Osteocyte (in vitro differentiated cells): ENCODE results near the gene FAM236B. TPM values are rescaled to one million over a fixed set of nuclear protein-coding genes. Genes with fewer than 3 reads are reported as not detected.
"Not testable (repeated sequence)": the region's sequence is repeated elsewhere in the genome, so short reads cannot be mapped to it uniquely, and the experiment has no call there.

ENCODE experiments used
- DNase-seq: peaks from one replicate; pipeline ENCODE4 v3.0.0; 2021; ENCODE audit warnings: mixed read lengths; ENCODE audit not compliant: unreplicated experiment; ENCODE audit errors: extremely low spot score
- H3K27ac Mint-ChIP-seq: one replicate; pipeline ENCODE4 v1.8.0; 2021; ENCODE audit warnings: mild to moderate bottlenecking, mixed read lengths; ENCODE audit not compliant: unreplicated experiment
- H3K27me3 Mint-ChIP-seq: one replicate; pipeline ENCODE4 v1.8.0; 2021; ENCODE audit warnings: mixed read lengths; ENCODE audit not compliant: unreplicated experiment
- H3K36me3 Mint-ChIP-seq: one replicate; pipeline ENCODE4 v1.8.0; 2021; ENCODE audit warnings: mixed read lengths; ENCODE audit not compliant: unreplicated experiment
- H3K4me1 Mint-ChIP-seq: one replicate; pipeline ENCODE4 v1.8.0; 2021; ENCODE audit warnings: mixed read lengths; ENCODE audit not compliant: unreplicated experiment
- H3K4me3 Mint-ChIP-seq: one replicate; pipeline ENCODE4 v1.8.0; 2021; ENCODE audit warnings: mild to moderate bottlenecking, moderate library complexity, mixed read lengths; ENCODE audit not compliant: unreplicated experiment
- H3K9me3 Mint-ChIP-seq: one replicate; pipeline ENCODE4 v1.8.0; 2021; ENCODE audit warnings: mixed read lengths; ENCODE audit not compliant: unreplicated experiment
- CTCF ChIP-seq: fragments of 200-600 bp; sonication (generic); IDR thresholded peaks from 2 replicates; pipeline ENCODE4 v1.5.0; 2021; ENCODE audit warnings: antibody characterized with exemption, mild to moderate bottlenecking, moderate library complexity
- total RNA-seq: library from RNA; stranded (reverse); gene quantifications from 2 replicates; pipeline ENCODE4 v1.2.1, GENCODE V29; 2021

The FAM236B gene
- total RNA-seq, 1 donor from 2014 or later, result not detected

GRCh38 chrX:72745546-72745945 lies 36.9 kb downstream of the FAM236B start:
- H3K27ac Mint-ChIP-seq, H3K36me3 Mint-ChIP-seq, H3K9me3 Mint-ChIP-seq, H3K4me1 Mint-ChIP-seq, H3K4me3 Mint-ChIP-seq, DNase-seq, H3K27me3 Mint-ChIP-seq: not testable (repeated sequence)

- H3K27me3 Mint-ChIP-seq, result peaks cover 3% of the 10 kb centered on the region
- no peaks in the 10 kb centered on the region for H3K4me1 Mint-ChIP-seq
- TF ChIP-seq CTCF, result no peak
- no peak for DNase-seq
- H3K4me3 Mint-ChIP-seq, result no peak overlapping the region
- peaks cover 33% of the 10 kb centered on the region for H3K9me3 Mint-ChIP-seq
- no peaks in the 10 kb centered on the region for H3K36me3 Mint-ChIP-seq
- H3K27ac Mint-ChIP-seq, result no peak overlapping the region
Measured at GRCh38 chrX:72735561-72735960, 46.9 kb downstream of the FAM236B start.

GRCh38 chrX:72733636-72734035 lies 48.8 kb downstream of the FAM236B start:
- not testable (repeated sequence) for DNase-seq, H3K27ac Mint-ChIP-seq, H3K4me3 Mint-ChIP-seq, H3K36me3 Mint-ChIP-seq, H3K4me1 Mint-ChIP-seq, H3K27me3 Mint-ChIP-seq
- H3K9me3 Mint-ChIP-seq, result peaks cover 33% of the 10 kb centered on the region

Other genes with a start within 250 kb of the FAM236B start
- gene HDAC8, start 209.8 kb downstream of the FAM236B start, total RNA-seq, result 30.1 and 30.7 TPM in 2 replicates
- 1.9 and 2.6 TPM in 2 replicates for gene PHKA1, start 68.4 kb downstream of the FAM236B start, total RNA-seq
- gene DMRTC1B, start 5.8 kb downstream of the FAM236B start, total RNA-seq, result not detected in 2 replicates
- gene FAM236D, start 25.6 kb upstream of the FAM236B start, total RNA-seq, result not detected in 2 replicates
- not detected in 2 replicates for gene FAM236C, start 130.0 kb upstream of the FAM236B start, total RNA-seq
- gene FAM236A, start 155.5 kb upstream of the FAM236B start, total RNA-seq, result not detected in 2 replicates
- not detected in 2 replicates for gene DMRTC1, start 161.2 kb upstream of the FAM236B start, total RNA-seq
- gene PABPC1L2B, start 220.3 kb upstream of the FAM236B start, total RNA-seq, result not detected in 2 replicates